HTERT RPE-1 (cell line): ENCODE results near the gene MBNL1.

Experiments used
- in situ Hi-C: fragments of 300-500 bp; cut with MboI; formaldehyde crosslinking; loops from 4 replicates; pipeline ENCODE4 v1.14.3; 2020; ENCODE audit warnings: low sequenced_read_pairs

MBNL1 gene

DNA sequence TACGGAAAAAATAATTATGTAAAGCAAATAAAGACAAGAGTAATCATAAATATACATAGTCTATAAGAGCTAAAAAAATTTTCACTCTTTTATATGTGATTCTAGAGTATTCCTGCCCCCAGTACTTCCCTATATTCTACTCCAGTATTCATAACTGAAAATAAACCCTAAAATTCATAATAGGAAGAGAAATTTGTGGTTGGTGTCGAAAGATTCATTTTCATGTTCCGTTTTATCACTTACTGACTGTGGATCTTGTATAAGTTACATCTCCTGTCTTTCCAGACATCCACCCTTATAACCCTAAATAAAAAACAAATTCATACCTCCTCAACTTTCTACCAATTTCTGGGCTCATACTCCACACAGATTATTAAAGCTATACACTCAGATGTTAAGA is 16.0 kb upstream of the MBNL1 start:
- in situ Hi-C loops: no loop called here

DNA sequence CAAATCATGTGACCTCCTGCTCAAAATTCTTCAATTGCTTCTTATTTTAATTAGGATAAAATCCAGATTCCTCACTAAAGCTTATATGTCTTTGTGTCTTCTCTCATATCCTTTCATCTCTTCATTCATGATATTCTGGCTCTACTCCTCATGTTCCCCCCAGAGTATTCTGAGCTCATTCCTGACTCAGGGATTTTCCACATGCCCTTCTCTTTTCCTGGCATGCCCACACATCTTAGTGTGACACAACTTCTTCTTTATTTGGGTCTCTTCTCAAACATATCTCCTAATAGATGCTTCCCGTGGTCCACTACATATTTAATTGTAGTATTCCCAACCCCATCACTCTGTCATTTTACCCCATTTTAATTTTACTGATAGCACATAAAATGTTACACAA is 15.2 kb upstream of the MBNL1 start:
- in situ Hi-C loops: no loop called here

- in situ Hi-C loops: no loop called here
Measured at GRCh38 chr3:152254041-152254440, 14.7 kb upstream of the MBNL1 start.

- in situ Hi-C loops: no loop called here
Measured at GRCh38 chr3:152255290-152255689, 13.4 kb upstream of the MBNL1 start.

DNA sequence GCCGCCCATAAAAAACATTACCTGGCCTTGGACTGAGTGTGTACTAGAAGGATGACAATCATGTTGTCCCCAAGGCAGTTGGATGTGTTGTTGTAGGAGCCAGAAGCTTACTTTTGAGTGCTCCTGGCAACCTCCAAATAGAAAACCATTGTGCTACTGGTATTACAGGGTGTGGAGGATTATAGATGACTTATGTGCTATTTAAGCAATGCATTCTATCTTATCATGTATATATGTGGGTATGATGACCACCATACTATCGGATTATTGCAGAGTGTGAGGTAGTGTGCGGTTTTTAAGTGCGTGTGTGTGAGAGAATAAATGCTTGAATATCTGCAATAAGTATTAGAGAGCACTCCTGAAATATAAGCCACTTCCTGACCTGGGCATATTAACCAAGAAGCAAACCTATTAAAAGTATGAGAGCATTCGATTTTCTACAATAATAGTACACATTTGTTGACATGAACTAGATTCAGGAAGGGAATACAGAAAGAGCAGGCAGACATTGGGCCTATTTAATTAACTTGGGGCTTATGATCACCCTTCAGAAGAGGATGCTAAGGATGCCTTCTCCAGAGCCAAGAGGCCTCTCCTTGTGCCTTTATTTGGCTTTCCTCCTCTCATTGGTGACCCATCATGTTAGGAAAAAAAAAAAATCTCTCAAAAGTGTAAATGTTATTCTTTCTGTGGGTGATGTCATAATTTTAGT is 11.7 kb upstream of the MBNL1 start:
- in situ Hi-C loops: no loop called here

DNA sequence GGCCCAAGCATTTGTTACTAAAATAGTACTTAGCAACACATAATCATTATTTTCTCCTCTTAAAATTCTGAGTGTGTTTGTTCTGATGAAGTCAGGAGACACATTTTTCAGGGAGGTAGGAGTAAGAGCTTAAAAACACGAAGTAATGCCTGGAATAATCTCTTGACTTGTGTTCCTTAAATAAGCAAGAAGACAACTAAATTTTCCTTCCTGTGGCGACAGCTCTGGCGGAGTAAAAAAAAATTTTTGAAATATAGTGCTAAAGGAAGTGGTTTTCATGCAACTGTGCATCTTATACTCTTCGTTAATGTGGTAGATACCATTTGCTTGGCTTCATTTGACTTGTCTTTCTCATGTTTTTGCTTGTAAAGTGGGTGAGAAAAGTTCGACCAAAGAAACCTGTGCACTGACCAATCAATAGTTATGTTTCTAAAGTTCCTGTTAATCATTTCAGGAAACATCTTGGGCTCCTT is 11.1 kb upstream of the MBNL1 start:
- in situ Hi-C loops: no loop called here

DNA sequence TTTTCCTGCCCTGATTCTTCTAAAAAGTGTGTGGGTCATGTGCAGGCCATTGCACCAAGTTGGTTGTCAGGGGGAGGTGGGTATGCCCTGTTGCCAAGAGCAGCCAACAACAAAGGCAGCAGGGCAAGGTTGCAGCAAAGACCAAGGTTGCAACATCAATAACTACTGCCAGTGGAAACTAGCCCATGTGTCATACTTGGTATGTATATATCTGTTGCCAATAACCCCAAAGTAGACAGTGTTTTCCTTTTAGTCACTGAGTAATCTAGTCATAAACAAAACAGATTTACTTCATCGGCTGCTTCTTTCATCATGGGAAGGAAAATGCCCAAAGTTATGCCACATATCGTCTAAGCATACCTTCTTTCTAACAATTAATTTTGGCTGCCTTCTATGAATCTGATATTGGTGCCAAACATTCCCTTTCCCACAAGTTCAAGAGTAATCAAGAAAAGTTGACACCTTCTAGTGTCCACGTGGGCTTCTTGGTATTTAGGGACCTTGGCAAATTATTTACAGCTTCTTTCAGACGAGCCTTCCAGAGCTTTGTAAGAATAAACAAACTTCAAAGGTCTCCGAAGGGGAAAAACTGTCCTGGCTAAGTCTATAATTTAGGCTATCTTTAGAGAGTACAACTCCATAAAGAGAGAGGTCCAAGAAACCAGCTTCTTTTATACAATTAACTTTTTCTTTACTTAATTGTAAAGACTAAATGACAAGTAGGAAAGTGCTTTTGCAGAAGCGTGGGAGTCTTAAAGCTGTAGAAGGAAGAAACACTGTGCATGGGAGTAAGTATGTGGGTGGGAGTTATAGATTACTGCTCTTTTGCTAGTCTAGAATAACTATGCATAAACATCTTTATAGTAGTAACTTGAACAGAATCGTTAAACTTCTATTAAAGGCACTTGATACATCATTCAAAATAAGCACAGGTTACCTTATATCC is 10.0 kb upstream of the MBNL1 start:
- in situ Hi-C loops: no loop called here

DNA sequence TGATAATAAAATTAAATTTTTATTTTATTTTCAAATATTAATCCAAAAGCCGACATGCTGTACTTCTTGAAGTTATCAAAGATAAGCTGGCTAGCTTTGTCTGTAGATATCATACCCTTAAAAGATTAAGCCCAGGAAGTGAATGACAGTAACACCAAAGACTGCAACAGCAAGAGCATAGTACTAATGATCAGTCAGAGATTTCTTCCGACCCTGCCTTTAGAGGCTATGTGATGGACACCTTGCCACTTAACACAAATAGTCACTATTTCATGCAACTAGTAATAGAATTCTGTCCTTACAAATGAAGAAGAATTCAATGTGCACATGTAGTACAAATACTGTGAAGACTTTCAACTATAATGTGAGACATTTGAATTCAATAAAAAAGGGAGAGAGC is 9.3 kb upstream of the MBNL1 start:
- in situ Hi-C loops: no loop called here

- in situ Hi-C loops: no loop called here
Measured at GRCh38 chr3:152260026-152260425, 8.7 kb upstream of the MBNL1 start.

DNA sequence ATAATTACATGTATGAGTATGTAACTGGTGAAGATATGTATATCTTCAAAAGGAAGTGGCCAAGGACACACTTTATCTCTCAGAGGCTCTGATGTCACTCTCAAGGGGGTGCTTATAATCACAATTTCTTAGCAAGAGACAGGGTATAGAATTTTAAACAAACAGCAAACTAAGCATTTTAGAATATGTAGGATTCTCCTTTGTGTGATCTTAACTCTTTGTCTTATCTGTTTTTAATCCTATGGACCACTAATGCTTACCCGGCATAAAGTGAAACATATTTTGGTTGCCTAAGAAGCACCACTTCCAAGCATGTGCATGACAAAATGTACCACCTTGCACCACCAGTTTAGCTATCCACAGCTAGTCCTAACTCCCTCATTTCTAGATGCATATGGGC is 8.2 kb upstream of the MBNL1 start:
- in situ Hi-C loops: no loop called here

- in situ Hi-C loops: no loop called here
Measured at GRCh38 chr3:152261329-152261728, 7.4 kb upstream of the MBNL1 start.

- in situ Hi-C loops: no loop called here
Measured at GRCh38 chr3:152263711-152264110, 5.0 kb upstream of the MBNL1 start.

- in situ Hi-C loops: no loop called here
Measured at GRCh38 chr3:152264378-152264777, 4.4 kb upstream of the MBNL1 start.

- in situ Hi-C loops: no loop called here
Measured at GRCh38 chr3:152266221-152266995, 2.3 kb upstream of the MBNL1 start.

DNA sequence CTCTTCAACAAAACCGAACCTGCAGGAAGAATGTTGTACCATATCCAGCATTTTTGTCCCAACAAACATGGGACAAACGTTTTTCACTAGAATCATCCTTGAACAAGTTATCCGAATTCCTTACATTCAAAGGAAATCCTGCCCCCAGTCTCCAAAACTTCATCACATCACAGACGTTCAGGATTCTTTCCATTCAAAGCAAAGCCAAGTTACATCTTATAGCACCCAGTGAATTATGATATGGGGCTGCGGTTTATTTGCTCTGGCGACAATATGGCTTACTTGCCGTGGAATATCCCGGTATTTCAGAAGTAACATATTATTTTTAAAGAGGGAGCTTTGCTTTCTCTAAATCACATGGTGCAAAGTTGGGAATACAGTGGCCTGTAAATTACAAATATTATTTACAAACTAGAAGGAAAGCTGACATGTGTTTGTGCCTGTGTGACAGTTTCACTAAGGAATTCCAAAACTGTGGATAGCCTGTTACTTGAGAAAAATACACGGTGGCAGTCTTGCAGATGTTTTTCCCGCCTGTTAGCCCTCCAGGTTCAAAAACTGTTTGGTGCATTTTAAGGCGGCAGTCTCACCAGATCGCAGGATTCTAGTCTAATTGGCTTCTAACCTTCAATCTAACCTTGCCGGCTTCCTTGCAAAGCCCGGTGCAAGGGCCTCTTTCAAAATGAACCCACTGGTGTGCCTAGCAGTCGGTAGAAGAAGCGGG is 736 bp upstream of the MBNL1 start:
- in situ Hi-C loops: no loop called here

- in situ Hi-C loops: no loop called here
Measured at GRCh38 chr3:152269056-152269830, 514 bp downstream of the MBNL1 start.

GRCh38 chr3:152269831-152270734 is 1.4 kb downstream of the MBNL1 start:
- in situ Hi-C loops: no loop called here

DNA sequence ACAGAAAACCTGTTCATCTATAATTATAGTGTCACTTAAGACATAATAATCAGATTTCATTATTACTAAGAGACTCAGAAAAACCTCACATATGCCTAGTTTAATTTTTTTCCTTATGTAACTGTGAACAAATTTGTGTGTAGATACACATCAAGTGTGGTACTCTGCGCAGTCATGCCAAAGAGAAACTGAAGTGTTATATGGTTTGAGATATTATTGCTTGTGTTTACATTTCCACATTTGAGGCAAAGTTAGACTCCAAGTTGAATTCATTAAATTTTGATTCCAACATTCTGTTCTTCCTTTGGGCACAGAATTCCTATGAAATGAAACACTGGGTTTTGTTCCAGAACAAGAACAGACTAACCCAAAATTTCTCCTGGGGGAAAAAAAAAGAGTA is 2.2 kb downstream of the MBNL1 start:
- in situ Hi-C loops: no loop called here
